Left renal cortex interstitium (tissue), 4 donors: ENCODE data around the gene DYNLT4. TPM values are rescaled to one million over a fixed set of nuclear protein-coding genes. Genes with fewer than 3 reads are reported as not detected.
A peak's percentile ranks its signal among the peaks of the same experiment; 100 is the strongest.
"Not testable (repeated sequence)": the region's sequence is repeated elsewhere in the genome, so short reads cannot be mapped to it uniquely, and the experiment has no call there.

Source experiments
- DNase-seq, 4 donors: peaks; one replicate each; pipeline ENCODE4 v3.0.0-alpha.2; 2013; ENCODE audit warnings: low read depth in 4 of 4, low spot score in 2 of 4, missing footprints in 1 of 4
- polyA plus RNA-seq, 4 donors: library from polyadenylated mRNA; unstranded; fragments of 120-200 nt; gene quantifications; one replicate each; pipeline ENCODE4 v1.2.1, GENCODE V29; 2013; ENCODE audit not compliant: insufficient read length in 4 of 4

The DYNLT4 gene
- polyA plus RNA-seq, 4 donors, result 0.14 TPM; not detected in 3

DNA sequence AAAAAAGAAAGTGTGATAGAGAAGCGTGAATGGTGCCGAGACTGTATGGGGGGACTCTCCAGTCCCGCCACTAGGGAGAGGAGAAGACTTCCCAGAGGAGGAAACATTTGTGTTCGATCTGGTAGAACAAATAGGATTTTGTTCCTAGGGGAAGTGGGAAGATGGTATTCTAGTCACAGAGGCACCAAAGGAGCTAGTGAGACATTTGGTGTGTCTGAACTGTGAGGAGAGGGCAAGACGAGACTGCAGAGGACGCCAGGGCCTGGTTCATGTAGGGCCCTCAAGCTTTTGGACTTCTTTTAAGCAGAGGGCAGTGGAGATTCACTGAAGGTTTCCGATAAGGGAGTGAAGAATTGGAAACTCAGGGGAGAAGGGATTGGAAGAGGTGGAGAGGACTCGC is 4.1 kb upstream of the DYNLT4 start:
- no peak for DNase-seq

DNA sequence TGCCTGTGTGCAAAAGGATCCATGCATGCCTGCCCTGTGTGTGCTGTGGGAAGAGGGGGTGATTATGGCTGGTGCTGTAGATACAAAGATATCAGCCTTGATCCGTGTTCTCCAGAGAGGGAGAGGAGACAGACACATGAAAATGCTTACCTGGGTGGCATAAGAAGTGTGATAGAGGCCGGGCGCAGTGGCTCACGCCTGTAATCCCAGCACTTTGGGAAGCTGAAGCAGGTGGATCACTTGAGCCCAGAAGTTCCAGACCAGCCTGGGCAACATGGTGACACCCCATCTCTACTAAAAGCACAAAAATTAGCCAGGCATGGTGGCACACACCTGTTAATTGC is 3.6 kb upstream of the DYNLT4 start:
- not testable (repeated sequence) for DNase-seq

DNA sequence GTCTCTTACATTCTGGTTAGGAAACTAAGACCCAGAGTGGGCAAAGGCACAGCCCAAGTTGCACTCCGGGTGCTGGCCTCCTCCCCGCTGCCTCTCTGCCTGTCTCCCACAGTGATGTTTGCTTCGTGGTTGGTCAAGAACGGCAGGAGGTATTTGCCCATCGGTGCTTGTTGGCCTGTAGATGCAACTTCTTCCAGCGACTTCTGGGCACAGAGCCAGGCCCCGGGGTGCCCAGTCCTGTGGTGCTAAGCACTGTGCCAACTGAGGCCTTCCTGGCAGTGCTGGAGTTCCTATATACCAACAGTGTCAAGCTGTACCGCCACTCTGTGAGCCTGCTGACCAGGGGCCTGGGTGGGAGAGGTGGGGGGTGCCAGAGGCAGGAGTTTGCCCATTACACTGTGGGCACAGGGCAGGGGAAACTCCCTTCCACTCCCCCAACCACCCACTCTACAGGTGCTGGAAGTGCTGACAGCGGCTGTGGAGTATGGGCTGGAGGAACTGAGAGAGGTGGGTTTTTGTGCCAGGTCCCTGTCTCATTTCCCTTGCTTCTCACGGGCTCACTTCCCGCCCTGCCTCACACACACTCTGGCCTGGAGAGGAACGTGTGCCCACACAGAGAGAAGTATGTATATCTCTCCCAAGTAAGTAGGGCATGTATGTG is 3.1 kb upstream of the DYNLT4 start:
- no peak for DNase-seq

DNA sequence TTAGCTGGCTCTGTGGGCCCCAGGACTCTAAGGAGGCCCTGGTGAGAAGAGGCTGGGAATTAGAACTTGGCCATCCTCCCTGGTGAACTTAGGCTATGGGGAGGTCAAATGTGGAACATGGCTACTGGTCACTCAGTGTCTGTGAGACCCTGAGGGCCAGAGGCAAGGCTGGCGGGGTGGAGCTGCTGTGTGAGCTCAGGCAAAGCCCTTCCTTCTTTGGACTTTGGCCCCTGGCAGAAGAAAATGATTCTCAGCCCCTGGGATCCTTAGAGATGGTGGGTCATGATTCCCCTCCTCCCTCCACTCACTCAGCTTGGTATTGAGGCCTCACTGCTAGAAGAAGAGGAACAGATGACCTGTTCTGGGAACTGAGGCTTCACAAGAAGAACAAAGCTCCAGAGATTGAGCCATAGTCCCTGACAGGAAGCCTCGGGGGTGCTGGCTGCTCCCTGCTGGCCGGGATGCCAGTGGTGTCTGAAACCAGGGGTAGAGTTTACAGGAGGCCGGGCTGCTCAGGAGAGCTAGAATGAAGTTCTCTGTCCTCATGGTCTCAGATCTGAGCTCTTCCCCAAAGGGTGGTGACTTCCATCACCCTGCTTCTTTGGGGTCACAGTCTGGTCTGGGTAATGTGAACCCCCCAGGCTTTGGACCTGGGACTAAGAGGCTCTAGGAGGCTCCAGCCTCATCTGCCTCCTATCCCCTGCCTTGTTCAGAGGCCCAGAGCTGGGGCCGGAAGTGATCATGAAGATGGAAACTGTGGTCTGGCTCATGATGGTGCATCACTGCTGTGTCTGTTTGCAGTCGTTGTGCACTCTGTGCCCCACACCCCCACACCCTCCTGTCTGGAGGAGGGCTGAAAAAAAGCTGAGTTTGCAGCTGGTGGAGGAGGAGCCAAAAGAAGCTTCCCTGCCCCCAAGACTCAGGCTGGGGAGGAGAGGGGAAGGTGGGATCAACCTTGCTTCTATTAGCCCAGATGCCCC is 2.1 kb upstream of the DYNLT4 start:
- no peak for DNase-seq

DNA sequence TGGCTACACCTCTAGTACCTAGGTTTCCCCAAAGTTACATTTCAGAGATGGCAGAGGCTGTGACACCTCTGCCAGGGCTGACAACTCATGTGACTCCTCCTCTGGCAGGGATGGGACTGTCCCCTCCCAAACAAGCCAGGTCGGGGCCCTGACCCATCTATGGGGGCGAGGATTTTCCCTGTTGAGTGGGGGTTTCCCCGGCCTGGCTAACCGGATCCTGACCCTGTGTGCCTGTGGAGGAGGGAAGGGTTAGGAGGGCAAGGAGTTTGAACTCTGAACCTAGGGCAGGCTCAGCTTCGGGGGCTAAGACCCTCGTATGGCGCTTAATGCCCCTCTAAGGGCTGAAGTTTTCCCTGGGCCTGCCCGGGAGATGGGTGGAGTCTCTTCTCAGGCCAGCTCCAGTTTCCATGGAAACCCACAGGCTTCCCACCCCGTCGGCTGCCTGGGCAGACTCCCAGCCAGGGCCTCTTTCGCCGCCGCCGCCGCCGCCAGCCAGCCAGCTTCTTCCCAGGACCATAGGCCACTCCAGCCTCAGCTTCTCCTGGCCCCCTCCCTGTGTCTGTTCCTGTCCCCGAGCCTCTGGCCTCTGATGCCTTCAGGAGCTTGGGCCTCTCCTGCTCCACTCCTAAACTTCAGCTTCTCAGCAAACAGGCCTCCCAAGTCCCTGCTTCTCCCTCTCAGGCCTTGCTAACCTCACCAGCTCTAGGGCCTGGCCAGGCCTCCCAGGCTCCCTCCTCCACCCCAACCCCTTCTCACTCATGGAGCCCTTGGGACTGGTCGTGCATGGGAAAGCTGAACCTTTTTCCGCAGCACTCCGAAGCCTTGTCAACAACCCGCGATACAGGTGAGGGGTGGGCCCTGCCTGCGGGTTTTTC is 1.1 kb upstream of the DYNLT4 start, which contains the start of gene BTBD19:
Gene BTBD19, plus strand, starts transcription at position 461 of the 875 bp plus-strand sequence. Its CDS starts 298 bp downstream, at position 759.
- DNase-seq, result no peak

DNA sequence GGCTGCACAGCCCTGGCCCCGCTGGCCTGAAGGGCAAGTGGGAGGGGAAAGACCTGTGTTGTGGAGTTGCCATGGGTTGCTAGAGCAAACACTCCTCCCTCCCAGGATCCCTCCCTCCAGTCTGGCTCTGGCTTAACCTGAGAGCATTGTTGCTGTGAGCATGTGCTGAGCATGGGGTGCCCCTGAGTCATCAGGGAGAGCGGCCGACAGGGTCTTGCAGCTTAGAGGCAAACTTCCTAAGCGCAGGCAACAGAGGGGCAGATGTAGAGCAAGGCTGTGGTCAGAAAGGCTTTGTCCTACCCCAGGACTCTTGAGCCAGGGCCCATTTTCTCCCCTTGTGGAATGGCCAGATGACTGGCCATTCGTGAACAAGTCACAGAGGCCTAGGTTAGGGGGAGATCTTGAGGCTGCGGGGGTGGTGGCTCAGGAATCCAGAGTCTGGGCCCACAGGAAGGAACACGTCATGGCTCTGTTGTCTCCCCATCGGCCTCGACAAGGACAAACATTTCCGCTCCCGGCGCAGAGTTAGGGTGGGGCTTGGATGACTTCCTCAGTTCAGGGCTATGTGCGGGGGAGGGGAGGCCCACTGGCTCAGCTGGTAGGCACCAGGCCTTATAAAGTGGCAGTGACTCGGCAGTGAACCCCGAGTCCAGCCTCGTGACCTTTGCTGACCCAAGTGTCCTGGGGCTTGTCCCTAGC is 362 bp upstream of the DYNLT4 start:
- DNase-seq, result peak in 2 of 4 donors; percentile 81 to 83

DNA sequence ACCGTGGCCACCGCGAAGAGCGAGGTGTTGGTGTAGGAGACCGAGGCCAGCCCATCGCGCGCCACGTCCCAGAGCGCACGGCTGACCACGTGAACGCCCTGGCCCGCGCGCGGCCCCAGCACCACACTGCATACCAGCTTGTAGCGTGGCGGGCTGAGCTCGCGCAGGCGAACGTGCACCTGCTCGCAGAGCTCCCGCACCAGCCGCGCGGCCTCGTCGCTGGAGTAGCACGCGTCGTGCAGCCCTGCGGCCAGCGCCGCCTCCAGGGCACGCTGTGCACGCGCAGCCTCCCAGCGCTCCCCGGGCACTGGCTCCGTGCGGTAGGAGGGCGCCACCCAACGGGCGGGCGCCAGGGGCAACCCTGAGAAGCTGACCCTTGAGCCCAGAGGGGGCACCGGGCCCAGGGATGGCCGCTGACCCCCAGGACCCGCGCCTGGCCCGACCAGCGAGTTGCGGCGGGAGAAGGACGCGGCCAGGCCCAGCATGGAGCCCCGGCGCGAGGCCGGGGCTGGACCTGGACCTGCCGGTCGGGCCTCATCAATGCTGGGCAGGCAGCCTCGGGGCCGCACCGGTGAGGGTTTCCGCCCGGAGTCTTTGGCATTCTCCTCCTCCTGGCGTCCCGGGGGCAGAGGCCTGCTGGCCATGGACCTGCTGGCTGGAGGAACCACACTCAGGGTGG is 987 bp downstream of the DYNLT4 start:
- no peak for DNase-seq

DNA sequence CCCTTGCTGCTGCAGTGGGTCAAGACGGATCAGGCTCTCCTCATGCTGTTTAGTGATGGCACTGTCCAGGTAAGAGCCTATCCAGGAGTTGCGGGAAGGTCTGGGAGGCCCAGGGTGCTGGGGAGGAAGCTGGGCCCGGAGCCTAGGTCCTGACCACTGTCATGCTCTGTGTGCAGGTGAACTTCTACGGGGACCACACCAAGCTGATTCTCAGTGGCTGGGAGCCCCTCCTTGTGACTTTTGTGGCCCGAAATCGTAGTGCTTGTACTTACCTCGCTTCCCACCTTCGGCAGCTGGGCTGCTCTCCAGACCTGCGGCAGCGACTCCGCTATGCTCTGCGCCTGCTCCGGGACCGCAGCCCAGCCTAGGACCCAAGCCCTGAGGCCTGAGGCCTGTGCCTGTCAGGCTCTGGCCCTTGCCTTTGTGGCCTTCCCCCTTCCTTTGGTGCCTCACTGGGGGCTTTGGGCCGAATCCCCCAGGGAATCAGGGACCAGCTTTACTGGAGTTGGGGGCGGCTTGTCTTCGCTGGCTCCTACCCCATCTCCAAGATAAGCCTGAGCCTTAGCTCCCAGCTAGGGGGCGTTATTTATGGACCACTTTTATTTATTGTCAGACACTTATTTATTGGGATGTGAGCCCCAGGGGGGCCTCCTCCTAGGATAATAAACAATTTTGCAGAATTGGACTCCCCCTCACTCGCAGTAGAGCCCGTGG is 1.7 kb downstream of the DYNLT4 start:
- no peak for DNase-seq

DNA sequence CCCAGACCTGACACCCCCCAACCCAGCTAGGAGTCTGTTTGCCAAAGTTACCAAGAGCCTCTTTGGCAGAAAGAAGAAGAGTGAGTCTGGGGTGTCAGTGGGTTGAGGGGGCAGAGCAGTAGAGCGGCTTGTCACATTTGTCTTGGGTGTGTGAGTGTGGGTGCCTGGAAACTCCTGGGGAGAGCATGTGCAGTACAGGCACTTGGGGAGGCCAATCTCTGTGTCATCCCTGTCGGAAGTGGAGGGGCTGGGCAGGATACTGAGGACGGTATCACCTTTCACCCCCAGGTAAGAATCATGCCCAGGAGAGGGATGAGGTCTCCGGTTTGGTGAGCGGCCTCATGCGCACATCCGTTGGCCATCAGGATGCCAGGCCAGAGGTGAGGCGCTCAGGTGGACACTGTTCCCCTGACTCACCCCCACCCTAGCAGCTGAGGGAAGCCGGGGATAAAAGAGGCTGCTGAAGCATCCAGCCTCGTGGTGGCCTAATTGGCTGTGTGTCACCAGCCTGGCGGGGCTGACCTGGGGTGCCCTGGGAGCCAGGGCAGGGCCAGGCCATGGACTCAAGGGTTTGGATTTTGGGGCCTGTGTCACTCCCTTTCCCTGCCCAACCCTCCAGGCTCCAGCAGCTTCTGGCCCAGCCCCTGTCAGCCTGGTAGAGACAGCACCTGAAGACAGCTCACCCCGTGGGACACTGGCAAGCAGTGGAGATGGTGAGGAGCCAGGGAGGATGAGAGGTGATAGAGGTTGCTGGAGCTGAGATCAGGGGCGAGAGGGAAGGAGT is 3.6 kb downstream of the DYNLT4 start:
- DNase-seq, result no peak

DNA sequence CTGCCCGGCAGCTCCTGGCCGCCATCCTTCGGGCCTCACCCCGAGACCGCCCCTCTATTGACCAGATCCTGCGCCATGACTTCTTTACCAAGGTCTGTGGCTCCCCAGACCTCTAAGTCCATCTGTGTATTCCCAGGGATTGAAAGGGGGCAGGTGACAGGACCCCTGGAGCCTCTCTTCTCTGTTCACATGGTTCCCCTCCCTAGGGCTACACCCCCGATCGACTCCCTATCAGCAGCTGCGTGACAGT is 4.2 kb downstream of the DYNLT4 start:
- DNase-seq, result no peak

DNA sequence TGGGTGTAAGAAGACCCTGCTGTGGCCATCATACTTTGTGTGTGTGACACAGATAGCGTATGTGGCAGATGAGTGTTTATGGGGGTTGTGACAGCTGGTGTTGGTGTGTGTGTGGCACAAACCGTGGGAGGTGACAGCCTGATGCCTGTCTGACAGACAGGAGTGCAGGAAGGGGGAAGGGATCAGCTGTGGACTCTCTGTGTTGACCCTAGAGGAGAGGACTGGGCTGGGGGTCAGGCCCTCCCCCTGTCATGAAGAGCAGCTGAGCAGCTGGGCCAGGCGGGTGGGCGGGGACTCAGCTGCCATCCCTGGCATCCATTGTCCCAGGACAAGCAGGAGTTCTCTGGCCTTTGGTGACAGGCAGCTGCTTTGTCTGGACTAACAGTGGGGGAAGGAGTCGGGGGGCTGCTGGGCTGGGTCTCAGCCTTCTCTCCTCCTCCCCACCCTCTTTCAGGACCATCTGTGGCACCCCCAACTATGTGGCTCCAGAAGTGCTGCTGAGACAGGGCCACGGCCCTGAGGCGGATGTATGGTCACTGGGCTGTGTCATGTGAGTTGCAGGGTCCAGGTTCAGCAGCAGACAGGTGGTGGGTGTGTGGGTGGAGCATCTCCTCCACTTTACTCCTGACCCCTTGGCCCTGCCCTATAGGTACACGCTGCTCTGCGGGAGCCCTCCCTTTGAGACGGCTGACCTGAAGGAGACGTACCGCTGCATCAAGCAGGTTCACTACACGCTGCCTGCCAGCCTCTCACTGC is 4.7 kb downstream of the DYNLT4 start:
- no peak for DNase-seq

DNA sequence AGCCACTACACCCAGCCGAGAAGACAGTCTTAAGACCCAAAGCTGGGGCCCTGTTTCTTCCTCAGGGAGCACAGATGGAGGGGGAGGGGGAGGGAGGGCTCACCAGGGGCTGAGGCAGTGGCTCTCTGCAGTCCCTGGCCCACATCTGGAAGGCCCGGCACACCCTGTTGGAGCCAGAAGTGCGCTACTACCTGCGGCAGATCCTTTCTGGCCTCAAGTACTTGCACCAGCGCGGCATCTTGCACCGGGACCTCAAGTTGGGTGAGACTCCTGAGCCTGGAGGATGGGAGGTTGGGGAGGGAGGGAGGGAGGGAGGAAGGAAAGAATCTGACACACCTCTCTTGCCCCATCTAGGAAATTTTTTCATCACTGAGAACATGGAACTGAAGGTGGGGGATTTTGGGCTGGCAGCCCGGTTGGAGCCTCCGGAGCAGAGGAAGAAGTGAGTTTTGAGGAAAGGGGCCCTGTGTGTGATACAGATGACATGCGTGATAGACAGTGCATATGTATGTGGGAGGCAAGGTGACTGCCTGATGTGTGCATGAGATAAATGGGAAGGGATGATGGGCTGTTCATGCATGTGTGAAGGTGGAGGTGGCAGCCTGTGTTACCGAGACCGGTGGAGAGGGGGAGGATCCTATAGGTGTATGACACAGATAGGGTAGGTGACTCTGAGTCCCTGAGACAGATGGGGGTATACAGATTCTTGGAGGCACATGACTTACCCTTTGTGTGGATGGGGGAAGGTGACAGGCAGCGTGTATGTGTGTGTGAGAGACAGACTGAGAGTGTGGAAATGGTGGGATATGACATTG is 5.5 kb downstream of the DYNLT4 start:
- no peak for DNase-seq

DNA sequence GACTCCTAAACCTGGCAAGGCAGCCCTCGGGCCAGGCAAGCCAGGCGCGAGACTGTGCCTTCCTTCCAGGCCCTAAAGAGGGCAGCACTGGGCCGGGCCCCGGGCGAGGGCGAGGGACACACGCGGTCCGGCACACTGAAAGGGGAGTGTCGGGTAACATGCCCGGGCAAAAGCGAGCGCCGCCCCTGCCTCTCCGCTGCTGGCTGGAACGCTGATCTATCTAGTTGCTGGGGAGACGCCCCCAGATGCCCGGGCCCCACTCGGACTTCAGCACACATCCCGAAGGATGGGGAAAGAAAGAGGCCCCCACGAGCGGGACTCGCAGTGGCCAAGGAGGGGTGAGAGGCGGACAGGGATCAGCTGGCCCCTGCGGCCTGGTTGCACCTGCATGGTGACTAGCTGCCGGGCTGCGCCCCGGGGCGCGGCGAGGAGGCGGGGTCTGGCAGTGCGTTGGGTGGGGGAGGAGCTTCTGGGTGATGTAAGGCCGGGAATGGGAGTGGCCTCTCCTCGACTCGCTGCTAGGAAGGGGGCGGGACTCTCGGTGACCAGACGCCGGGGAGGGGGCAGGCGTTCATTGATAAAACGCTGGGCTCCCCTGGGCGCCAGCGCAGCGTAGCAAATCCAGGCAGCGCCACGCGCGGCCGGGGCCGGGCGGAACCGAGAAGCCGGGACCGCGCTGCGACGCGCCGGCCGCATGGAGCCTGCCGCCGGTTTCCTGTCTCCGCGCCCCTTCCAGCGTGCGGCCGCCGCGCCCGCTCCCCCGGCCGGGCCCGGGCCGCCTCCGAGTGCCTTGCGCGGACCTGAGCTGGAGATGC is 7.2 kb downstream of the DYNLT4 start, which contains the start of gene PLK3:
Gene PLK3, plus strand, starts transcription at position 608 of the 815 bp plus-strand sequence. Its CDS starts 87 bp downstream, at position 695.
- peak; percentile 94 to 96 (median 94) for DNase-seq

DNA sequence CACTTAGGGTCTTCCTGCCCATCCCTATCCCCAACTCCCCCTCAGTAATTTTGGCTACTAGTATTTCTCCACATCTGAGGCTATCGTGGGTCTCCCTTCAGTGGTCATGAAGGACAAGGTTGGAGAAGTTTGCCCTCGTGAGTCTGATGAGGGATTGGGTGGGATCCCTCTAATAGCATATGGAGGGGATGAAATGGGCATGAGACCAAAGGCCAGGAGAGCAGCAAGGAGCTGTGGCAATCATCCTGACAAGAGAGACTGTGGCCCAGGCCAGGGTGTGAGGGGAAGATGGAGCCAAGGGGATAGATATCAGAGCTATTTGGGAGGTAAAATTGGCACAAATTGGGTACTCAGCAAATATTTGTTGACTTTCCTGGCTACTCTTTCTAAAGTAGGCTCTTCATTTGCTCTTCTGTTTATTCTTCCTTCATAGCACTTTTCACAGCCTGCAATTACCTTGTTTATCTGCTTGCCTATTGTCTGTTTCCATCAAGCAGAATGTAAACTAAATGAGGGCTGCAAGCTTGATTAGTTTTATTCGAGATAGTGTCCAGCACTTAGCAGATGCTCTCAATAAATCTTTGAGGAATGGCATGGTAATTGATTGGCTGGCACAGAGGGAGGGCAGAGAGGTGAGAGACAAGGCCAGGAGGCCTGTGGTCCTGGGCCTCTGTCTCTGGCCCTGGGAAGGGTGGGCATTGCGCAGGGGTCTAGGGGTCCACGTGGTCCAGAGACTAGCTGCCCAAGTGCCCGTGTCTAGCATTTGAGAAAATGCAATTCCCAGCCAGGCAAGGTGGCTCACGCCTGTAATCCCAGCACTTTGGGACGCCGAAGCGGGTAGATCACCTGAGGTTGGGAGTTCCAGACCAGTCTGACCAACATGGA is 8.4 kb downstream of the DYNLT4 start:
- DNase-seq, result no peak

DNA sequence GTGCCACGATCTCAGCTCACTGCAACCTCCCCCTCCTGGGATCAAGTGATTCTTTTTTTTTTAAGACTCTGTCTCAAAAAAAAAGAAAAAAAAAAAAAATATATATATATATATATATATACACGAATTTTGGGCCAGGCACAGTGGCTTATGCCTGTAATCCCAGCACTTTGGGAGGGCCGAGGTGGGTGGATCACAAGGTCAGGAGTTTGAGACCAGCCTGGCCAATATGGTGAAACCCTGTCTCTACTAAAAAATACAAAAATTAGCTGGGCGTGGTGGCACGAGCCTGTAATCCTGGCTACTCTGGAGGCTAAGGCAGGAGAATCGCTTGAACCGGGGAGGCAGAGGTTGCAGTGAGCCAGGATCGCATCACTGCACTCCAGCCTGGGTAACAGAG is 9.3 kb downstream of the DYNLT4 start:
- DNase-seq, result not testable (repeated sequence)
